A673 (cell line): Measurements from ENCODE around the gene WDR87. TPM values are rescaled to one million over a fixed set of nuclear protein-coding genes. Genes with fewer than 3 reads are reported as not detected.

Experiments
- BruUV-seq: library from RNA; stranded (reverse); fragments of 400-500 nt; replicated peaks from 2 replicates; lab custom pipeline; 2021; lab: Mats Ljungman, UMichigan
- CTCF ChIA-PET: fragments of 300-600 bp; sonication (Branson Sonifier 250); formaldehyde crosslinking; loops from one replicate; lab custom pipeline; 2022; ENCODE audit warnings: antibody characterized with exemption; lab: Charles Lee
- POLR2A ChIA-PET: fragments of 300-600 bp; sonication (Branson Sonifier 250); formaldehyde crosslinking; loops from one replicate; lab custom pipeline; 2022; ENCODE audit warnings: antibody characterized with exemption; ENCODE audit not compliant: low non-redundant PET; lab: Charles Lee
- DNase-seq: peaks from one replicate; pipeline ENCODE4 v3.0.0-alpha.2; 2015; ENCODE audit warnings: low spot score
- H3K27ac ChIP-seq: fragments of 200-600 bp; sonication (generic); 2 replicates; pipeline ENCODE4 v1.5.1; 2016; ENCODE audit warnings: mixed run types, low read depth, mild to moderate bottlenecking, mixed read lengths, antibody characterized with exemption, low read length; ENCODE audit not compliant: poor library complexity, severe bottlenecking
- H3K27me3 ChIP-seq: fragments of 200-600 bp; sonication (generic); replicated peaks from 2 replicates; pipeline ENCODE4 v1.6.1; 2017; ENCODE audit warnings: mixed run types, low read depth, mild to moderate bottlenecking, mixed read lengths, antibody characterized with exemption, low read length; ENCODE audit not compliant: insufficient read depth, poor library complexity
- H3K36me3 ChIP-seq: fragments of 200-600 bp; sonication (generic); 2 replicates; pipeline ENCODE4 v1.6.1; 2016; ENCODE audit warnings: mixed run types, mild to moderate bottlenecking, mixed read lengths, antibody characterized with exemption, low read length; ENCODE audit not compliant: insufficient read depth, poor library complexity, severe bottlenecking
- H3K4me1 ChIP-seq: fragments of 200-600 bp; sonication (generic); 2 replicates; pipeline ENCODE4 v1.6.1; 2017; ENCODE audit warnings: mixed run types, mild to moderate bottlenecking, mixed read lengths, antibody characterized with exemption, low read length; ENCODE audit not compliant: insufficient read depth, poor library complexity, severe bottlenecking
- H3K4me3 ChIP-seq: fragments of 200-600 bp; sonication (generic); 2 replicates; pipeline ENCODE4 v1.5.1; 2016; ENCODE audit warnings: low read depth, mixed run types, mild to moderate bottlenecking, mixed read lengths, low read length; ENCODE audit not compliant: poor library complexity, severe bottlenecking
- H3K9me3 ChIP-seq: fragments of 200-600 bp; sonication (generic); 2 replicates; pipeline ENCODE4 v1.6.1; 2016; ENCODE audit warnings: mixed run types, low read depth, mild to moderate bottlenecking, mixed read lengths, antibody characterized with exemption, low read length; ENCODE audit not compliant: poor library complexity, severe bottlenecking
- CTCF ChIP-seq: fragments of 300-800, 200-600 bp; sonication (generic); conservative IDR thresholded peaks from 2 replicates; pipeline ENCODE4 v1.5.1; 2017; ENCODE audit warnings: low read depth, mild to moderate bottlenecking, antibody characterized with exemption, low read length, moderate library complexity, mixed read lengths
- EZH2 ChIP-seq: fragments of 200-600 bp; sonication (generic); IDR thresholded peaks from 2 replicates; pipeline ENCODE4 v1.6.1; 2017; ENCODE audit warnings: borderline replicate concordance, low read depth, mild to moderate bottlenecking, mixed read lengths, antibody characterized with exemption, low read length; ENCODE audit not compliant: poor library complexity, severe bottlenecking
- intact Hi-C: fragments of 100-400 bp; cut with micrococcal nuclease; formaldehyde crosslinking; loops from one replicate; pipeline ENCODE4 v1.10.0; 2022; ENCODE audit not compliant: unreplicated experiment
- total RNA-seq: library from RNA; stranded (reverse); gene quantifications from 2 replicates; pipeline ENCODE4 v1.2.3, GENCODE V29; 2021

Gene WDR87
- total RNA-seq, 1 experiment from 2014 or later: not detected

DNA sequence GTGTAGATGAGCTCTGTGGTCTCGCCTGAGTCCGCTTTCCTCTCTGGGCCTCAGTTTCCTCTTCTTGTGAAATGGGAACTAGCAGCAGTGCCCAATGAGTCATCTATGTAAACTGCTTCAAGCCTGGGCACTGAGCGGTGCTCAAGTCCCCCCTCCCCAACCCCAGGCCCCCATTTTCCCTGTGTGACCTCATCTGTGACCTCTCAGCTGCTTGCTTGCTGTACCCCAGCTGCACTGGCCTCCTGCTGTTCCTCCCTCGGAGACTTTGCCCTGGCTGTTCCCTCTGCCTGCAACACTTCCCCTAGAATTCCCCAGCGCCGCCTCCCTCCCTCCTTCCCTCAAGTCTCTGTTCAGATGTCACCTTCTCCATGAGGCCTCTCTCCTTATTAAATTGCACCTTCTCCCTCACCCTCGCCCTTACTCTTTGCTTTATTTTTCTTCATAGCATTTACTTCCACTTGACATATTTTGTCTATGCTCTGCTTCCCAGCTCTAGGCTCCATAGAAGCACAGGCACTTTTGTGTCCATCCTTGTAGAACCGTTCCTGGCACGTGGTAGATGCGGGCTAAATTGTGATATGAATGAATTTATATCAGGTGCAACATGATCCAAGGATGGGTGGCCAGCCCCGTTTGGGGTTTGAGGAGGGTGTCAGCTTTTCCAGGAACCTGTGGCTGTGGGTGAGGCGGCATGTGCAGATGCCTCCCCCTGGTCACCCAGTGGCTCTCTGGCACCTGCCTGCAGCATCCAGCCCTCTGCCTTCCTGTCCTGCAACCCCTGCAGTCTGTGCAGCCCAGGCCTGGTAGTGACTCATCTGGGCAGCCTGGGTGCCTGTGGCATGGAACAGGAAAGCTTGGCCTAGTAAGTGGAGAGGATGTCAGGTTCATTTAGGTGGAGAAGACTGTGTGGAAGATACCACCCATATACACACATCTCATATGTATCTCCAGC, 26.9 kb upstream of the WDR87 start:
- intact Hi-C loops: no loop called here
- H3K9me3 ChIP-seq: no peaks in the 10 kb centered on the region
- POLR2A ChIA-PET: no interaction called here
- no peak for DNase-seq
- H3K4me3 ChIP-seq: no peak overlapping the region
- CTCF ChIA-PET: interaction anchor here (0.6 kb wide), 1 partner anchor 73 kb away, joined by 5 read pairs; no protein-coding TSS in a partner anchor
- no peaks in the 10 kb centered on the region for H3K27me3 ChIP-seq
- no peaks in the 10 kb centered on the region for H3K4me1 ChIP-seq
- no peak overlapping the region for H3K27ac ChIP-seq
- no peaks in the 10 kb centered on the region for H3K36me3 ChIP-seq
- no TSS peak for BruUV-seq
- TF ChIP-seq EZH2 (no peak), CTCF (no peak)

DNA sequence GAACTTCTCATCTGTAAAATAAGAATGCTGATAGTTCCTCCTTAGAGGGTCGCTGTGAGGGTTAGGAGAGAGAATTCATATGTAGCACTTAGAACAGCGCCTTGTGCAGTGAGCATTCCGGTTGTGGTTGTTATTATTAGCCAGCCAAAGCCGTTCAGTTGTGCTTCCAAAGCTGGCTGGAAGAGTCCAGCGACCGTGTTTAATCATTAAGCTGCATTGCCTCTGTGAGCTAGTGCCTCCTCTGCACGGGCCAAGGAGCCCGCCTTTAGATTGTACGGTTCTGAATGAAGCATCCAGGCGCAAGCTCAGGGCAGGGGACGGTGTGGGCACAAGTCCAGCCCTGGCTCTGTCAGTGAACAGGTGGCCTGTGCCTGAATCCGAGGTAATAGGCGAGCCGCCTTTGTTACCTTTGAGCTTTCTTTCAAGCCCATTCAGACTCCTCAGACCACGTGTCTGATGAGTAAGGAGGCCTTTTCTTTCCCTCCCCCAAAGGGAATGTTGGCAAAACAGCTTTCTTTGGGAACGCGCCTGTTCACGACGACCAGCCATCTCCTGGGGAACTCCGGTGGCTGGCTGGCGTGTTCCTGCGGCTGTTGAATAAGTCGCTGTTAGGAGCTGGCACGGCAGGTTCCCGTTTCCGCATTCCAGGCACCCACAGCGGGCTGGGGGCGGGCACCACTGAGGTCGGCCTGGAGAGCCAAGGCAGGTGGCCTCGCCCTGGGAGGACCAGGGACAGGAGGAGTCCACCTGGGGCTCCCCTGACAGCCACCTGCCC, 25.7 kb upstream of the WDR87 start:
- no peak for TF ChIP-seq EZH2
- TF ChIP-seq CTCF: no peak
- POLR2A ChIA-PET: no interaction called here
- no peak overlapping the region for H3K27ac ChIP-seq
- no peak overlapping the region for H3K4me3 ChIP-seq
- no peaks in the 10 kb centered on the region for H3K9me3 ChIP-seq
- BruUV-seq: no TSS peak
- no peaks in the 10 kb centered on the region for H3K4me1 ChIP-seq
- CTCF ChIA-PET: no interaction called here
- intact Hi-C loops: no loop called here
- no peaks in the 10 kb centered on the region for H3K36me3 ChIP-seq
- DNase-seq: no peak
- H3K27me3 ChIP-seq: no peaks in the 10 kb centered on the region

DNA sequence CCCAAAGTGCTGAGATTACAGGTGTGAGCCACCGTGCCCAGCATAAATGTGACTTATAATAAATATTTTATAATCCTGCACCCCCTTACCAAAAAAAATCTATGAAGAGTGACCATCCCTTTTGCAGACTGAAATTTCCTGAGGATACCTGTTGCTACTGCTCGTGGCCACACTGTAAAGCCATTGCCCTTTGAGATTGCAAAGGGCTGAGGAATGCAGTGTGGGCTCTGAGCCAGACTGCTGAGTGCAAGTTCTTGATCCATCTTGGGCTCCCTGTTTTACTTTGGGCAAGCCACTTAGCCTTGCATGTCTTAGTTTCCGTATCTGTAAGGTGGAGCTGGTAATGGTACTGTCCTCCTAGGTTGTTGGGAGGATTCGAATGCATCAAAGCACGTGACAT, 24.0 kb upstream of the WDR87 start:
- no peaks in the 10 kb centered on the region for H3K27me3 ChIP-seq
- H3K9me3 ChIP-seq: no peaks in the 10 kb centered on the region
- DNase-seq: no peak
- intact Hi-C loops: no loop called here
- H3K36me3 ChIP-seq: no peaks in the 10 kb centered on the region
- H3K4me3 ChIP-seq: no peak overlapping the region
- POLR2A ChIA-PET: no interaction called here
- H3K27ac ChIP-seq: no peak overlapping the region
- TF ChIP-seq CTCF (no peak), EZH2 (no peak)
- no TSS peak for BruUV-seq
- CTCF ChIA-PET: no interaction called here
- no peaks in the 10 kb centered on the region for H3K4me1 ChIP-seq
